Neural cell (in vitro differentiated cells): ENCODE measurements around the gene ARHGAP10.

Experiments used
- CTCF ChIP-seq: fragments of 450-650 bp; IDR thresholded peaks from 2 replicates; pipeline ENCODE4 v1.5.1; 2014; ENCODE audit warnings: antibody characterized with exemption, mild to moderate bottlenecking, moderate library complexity; ENCODE audit not compliant: poor library complexity, severe bottlenecking
- MXI1 ChIP-seq: fragments of 450-650 bp; conservative IDR thresholded peaks from 2 replicates; pipeline ENCODE4 v1.6.1; 2014; ENCODE audit warnings: antibody characterized with exemption, mild to moderate bottlenecking; ENCODE audit not compliant: poor library complexity, severe bottlenecking
- POLR2AphosphoS5 ChIP-seq: IDR thresholded peaks from 2 replicates; pipeline ENCODE4 v1.6.1; 2012
- REST ChIP-seq: IDR thresholded peaks from 2 replicates; pipeline ENCODE4 v1.6.1; 2012; ENCODE audit warnings: borderline replicate concordance
- TAF1 ChIP-seq: IDR thresholded peaks from 2 replicates; pipeline ENCODE4 v1.6.1; 2012; ENCODE audit warnings: low read depth

GRCh38 chr4:147877308-147877771 lies 145.5 kb downstream of the ARHGAP10 start:
- no peak for TF ChIP-seq CTCF
- no peak for TF ChIP-seq REST
- TF ChIP-seq POLR2AphosphoS5, result no peak
- TF ChIP-seq MXI1, result no peak
- TF ChIP-seq TAF1, result no peak
